Osteoblast (primary cell): ENCODE results near the gene PPP4R3C. TPM values are rescaled to one million over a fixed set of nuclear protein-coding genes. Genes with fewer than 3 reads are reported as not detected.
"Not testable (repeated sequence)": the region's sequence is repeated elsewhere in the genome, so short reads cannot be mapped to it uniquely, and the experiment has no call there.

Experiments used
- DNase-seq: peaks from one replicate; pipeline ENCODE4 v3.0.0; 2011; ENCODE audit warnings: low spot score, mixed read lengths; ENCODE audit not compliant: insufficient read length; ENCODE audit errors: missing footprints
- H2AFZ ChIP-seq: 2 replicates; pipeline ENCODE4 v1.6.0; 2011; ENCODE audit warnings: mild to moderate bottlenecking, low read length
- H3K27ac ChIP-seq: 2 replicates; pipeline ENCODE4 v1.5.1; 2011; ENCODE audit warnings: mild to moderate bottlenecking, low read depth, low read length, moderate library complexity
- H3K27me3 ChIP-seq: 2 replicates; pipeline ENCODE4 v1.6.0; 2012; ENCODE audit warnings: mild to moderate bottlenecking, control low read depth, inconsistent platforms, low read length, moderate library complexity; ENCODE audit not compliant: insufficient read depth
- H3K36me3 ChIP-seq: 2 replicates; pipeline ENCODE4 v1.5.1; 2011; ENCODE audit warnings: mild to moderate bottlenecking, low read length, control low read depth, moderate library complexity; ENCODE audit not compliant: insufficient read depth
- H3K4me1 ChIP-seq: 2 replicates; pipeline ENCODE4 v1.5.1; 2011; ENCODE audit warnings: mild to moderate bottlenecking, low read length, control low read depth, moderate library complexity; ENCODE audit not compliant: insufficient read depth
- H3K4me2 ChIP-seq: 2 replicates; pipeline ENCODE4 v1.6.0; 2011; ENCODE audit warnings: mild to moderate bottlenecking, low read length; ENCODE audit not compliant: insufficient read depth
- H3K4me3 ChIP-seq: fragments of 200-600 bp; sonication (generic); 3 replicates; pipeline ENCODE4 v1.5.1; 2012; ENCODE audit warnings: mild to moderate bottlenecking, low read length, inconsistent platforms; ENCODE audit not compliant: insufficient read depth
- H3K79me2 ChIP-seq: 2 replicates; pipeline ENCODE4 v1.6.0; 2012; ENCODE audit warnings: mild to moderate bottlenecking, low read length, control low read depth, inconsistent platforms; ENCODE audit not compliant: insufficient read depth
- H3K9me3 ChIP-seq: 2 replicates; pipeline ENCODE4 v1.5.1; 2011; ENCODE audit warnings: low read depth, low read length, control low read depth
- H4K20me1 ChIP-seq: 2 replicates; pipeline ENCODE4 v1.6.0; 2012; ENCODE audit warnings: mild to moderate bottlenecking, low read length, control low read depth; ENCODE audit not compliant: insufficient read depth
- total RNA-seq: library from RNA; depleted of rRNA; stranded (reverse); fragments of >200 nt; gene quantifications from 2 replicates; pipeline ENCODE4 v1.2.3, GENCODE V29; 2012
- TF ChIP-seq, protein P1 (sequence below): IDR thresholded peaks from 2 replicates; pipeline ENCODE4 v1.5.1; 2011; ENCODE audit warnings: mild to moderate bottlenecking, low read depth, low read length, moderate library complexity; ENCODE audit errors: extremely low read depth

Gene PPP4R3C
- total RNA-seq, 1 donor: not detected

DNA sequence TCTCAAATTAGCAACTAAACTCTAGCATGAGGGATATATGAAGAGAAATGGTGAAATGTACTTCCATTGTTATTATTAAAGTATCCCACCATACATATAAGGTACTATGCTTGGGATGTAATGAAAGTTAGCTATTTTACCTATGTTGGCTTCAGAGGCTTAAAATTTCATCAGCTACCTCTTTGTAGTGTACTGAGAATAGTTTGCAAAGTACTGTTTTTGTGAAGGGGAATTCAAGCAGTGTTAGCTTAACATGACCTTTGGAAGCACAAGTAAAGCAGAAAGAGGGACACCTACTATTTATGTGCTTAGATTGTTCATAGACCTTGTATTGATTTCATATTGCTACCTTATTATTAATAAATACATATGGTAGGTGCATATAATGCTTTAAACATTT lies 11.8 kb downstream of the PPP4R3C start:
- DNase-seq: no peak
- Histone ChIP-seq H3K4me1 (no peaks in the 10 kb centered on the region), H3K4me2 (no peak overlapping the region), H4K20me1 (no peaks in the 10 kb centered on the region), H3K9me3 (no peaks in the 10 kb centered on the region), H3K27ac (no peak overlapping the region), H3K4me3 (no peak overlapping the region), H3K27me3 (no peaks in the 10 kb centered on the region), H3K36me3 (no peaks in the 10 kb centered on the region), H3K79me2 (no peaks in the 10 kb centered on the region), H2AFZ (no peak overlapping the region)
- TF ChIP-seq, protein P1, sequence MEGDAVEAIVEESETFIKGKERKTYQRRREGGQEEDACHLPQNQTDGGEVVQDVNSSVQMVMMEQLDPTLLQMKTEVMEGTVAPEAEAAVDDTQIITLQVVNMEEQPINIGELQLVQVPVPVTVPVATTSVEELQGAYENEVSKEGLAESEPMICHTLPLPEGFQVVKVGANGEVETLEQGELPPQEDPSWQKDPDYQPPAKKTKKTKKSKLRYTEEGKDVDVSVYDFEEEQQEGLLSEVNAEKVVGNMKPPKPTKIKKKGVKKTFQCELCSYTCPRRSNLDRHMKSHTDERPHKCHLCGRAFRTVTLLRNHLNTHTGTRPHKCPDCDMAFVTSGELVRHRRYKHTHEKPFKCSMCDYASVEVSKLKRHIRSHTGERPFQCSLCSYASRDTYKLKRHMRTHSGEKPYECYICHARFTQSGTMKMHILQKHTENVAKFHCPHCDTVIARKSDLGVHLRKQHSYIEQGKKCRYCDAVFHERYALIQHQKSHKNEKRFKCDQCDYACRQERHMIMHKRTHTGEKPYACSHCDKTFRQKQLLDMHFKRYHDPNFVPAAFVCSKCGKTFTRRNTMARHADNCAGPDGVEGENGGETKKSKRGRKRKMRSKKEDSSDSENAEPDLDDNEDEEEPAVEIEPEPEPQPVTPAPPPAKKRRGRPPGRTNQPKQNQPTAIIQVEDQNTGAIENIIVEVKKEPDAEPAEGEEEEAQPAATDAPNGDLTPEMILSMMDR: no peak

DNA sequence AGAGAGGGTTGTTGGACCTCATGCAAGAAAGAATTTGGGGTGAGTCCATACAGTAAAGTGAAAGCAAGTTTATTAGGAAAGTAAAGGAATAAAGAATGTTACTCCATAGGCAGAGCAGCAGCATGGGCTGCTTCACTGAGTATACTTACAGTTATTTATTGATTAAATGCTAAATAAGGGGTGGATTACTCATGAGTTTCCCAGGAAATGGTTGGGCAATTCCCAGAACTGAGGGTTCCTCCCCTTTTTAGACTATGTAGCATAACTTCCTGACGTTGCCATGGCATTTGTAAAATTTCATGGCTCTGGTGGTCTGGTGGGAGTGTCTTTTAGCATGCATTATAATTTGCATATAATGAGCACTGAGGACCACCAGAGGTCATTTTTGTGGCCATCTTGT lies 16.7 kb downstream of the PPP4R3C start:
- Histone ChIP-seq H3K9me3 (no peaks in the 10 kb centered on the region), H3K4me2 (no peak overlapping the region), H4K20me1 (no peaks in the 10 kb centered on the region), H2AFZ (no peak overlapping the region), H3K4me1 (no peaks in the 10 kb centered on the region), H3K27me3 (no peaks in the 10 kb centered on the region), H3K27ac (no peak overlapping the region), H3K79me2 (no peaks in the 10 kb centered on the region), H3K36me3 (no peaks in the 10 kb centered on the region), H3K4me3 (no peak overlapping the region)
- no peak for DNase-seq
- TF ChIP-seq, protein P1: no peak

DNA sequence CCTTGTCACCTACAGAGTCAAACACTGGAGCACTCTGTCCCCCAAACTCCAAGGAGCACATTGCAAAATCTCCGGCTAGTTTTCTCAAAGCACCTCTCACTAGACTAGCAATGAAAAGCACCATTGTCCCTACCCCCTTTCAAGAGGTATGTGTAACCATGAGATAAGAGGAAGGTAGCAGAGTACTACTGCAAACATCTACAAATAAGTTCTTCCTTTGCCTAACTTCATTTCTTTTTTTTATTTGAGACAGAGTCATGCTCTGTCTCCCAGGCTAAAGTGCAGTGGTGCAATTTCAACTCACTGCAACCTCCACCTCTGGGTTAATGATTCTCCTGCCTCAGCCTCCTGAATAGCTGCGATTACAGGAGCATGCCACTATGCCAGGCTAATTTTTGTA lies 17.7 kb downstream of the PPP4R3C start:
- TF ChIP-seq, protein P1: no peak
- H4K20me1 ChIP-seq: no peaks in the 10 kb centered on the region
- no peak overlapping the region for H2AFZ ChIP-seq
- no peak overlapping the region for H3K27ac ChIP-seq
- no peak overlapping the region for H3K4me2 ChIP-seq
- H3K27me3 ChIP-seq: no peaks in the 10 kb centered on the region
- no peak for DNase-seq
- no peak overlapping the region for H3K4me3 ChIP-seq
- H3K79me2 ChIP-seq: no peaks in the 10 kb centered on the region
- H3K36me3 ChIP-seq: no peaks in the 10 kb centered on the region
- H3K9me3 ChIP-seq: no peaks in the 10 kb centered on the region
- no peaks in the 10 kb centered on the region for H3K4me1 ChIP-seq

DNA sequence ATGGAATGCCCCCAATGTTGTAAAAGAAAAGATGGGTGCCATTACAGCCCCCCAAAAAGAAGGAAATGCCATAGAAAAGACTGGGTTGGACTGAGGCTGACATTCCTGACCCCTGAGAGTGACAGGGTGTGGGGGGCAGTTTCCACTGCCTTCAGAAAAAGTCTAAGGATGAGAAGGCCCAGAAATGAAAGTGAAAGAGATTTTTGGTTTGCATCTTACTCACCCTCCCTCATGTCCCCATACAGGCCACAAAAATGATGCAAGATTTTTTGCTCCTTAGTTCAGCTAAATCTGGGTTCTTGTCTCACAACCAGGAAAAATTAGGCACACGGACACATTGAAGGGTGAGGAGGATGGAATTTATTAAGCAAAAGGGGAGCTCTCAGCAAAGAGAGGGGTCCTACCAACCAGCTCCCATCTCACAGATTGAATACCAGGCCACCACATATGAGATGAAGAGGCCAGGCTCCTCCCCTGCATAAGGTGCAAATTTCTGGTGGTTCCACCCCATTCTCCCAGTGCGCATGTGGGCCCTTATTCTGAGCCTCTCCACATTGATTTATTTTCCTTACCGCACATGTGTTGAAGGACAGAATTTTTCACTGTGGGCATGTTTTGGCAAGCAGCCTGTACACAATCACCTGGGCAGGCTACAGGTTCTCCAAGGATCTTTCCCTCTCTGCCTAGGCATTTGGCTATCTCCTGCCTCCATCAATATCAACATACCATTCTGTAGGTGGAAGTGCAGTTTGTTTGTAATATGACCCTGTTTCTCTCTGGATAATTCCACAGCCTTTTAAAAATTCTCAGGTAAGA lies 18.8 kb downstream of the PPP4R3C start:
- H3K36me3 ChIP-seq: no peaks in the 10 kb centered on the region

DNA sequence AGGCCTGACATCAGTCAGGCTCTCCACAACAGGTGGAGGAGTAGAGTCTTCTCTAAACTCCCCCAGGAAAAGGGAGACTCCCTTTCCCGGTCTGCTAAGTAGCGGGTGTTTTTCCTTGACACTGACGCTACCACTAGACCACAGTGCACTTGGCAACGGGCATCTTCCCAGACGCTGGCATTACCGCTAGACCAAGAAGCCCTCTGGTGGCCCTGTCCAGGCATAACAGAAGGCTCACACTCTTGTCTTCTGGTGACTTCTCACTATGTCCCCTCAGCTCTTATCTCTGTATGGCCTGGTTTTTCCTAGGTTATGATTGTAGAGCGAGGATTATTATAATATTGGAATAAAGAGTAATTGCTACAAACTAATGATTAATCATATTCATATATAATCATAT lies 20.7 kb downstream of the PPP4R3C start:
- not testable (repeated sequence) for H2AFZ ChIP-seq, H3K9me3 ChIP-seq, H3K27me3 ChIP-seq, H3K79me2 ChIP-seq, H3K4me1 ChIP-seq, H3K27ac ChIP-seq, H3K4me3 ChIP-seq, H4K20me1 ChIP-seq, DNase-seq, H3K4me2 ChIP-seq, H3K36me3 ChIP-seq

More for the DNA sequence above, 18.8 kb downstream of the PPP4R3C start:
- DNase-seq: no peak
- Histone ChIP-seq H3K4me2 (no peak overlapping the region), H3K27me3 (no peaks in the 10 kb centered on the region), H3K4me3 (no peak overlapping the region), H2AFZ (no peak overlapping the region), H3K9me3 (no peaks in the 10 kb centered on the region), H3K4me1 (no peaks in the 10 kb centered on the region), H4K20me1 (no peaks in the 10 kb centered on the region), H3K79me2 (no peaks in the 10 kb centered on the region), H3K27ac (no peak overlapping the region)
- TF ChIP-seq, protein P1: no peak
